D721Med (cell line): ENCODE measurements around the gene NUP85.
"Not testable (repeated sequence)": the region's sequence is repeated elsewhere in the genome, so short reads cannot be mapped to it uniquely, and the experiment has no call there.

Experiments
- DNase-seq: peaks from one replicate; pipeline ENCODE4 v3.0.0; 2011; ENCODE audit warnings: low spot score; ENCODE audit not compliant: insufficient read length
- FAIRE-seq: peaks from 2 replicates; lab custom pipeline; 2011; peaks lifted over from hg19 to GRCh38; lab: Jason Lieb, UNC
- TF ChIP-seq, protein P1 (sequence below): IDR thresholded peaks from 2 replicates; pipeline ENCODE4 v1.5.1; 2012; ENCODE audit warnings: mild to moderate bottlenecking, control low read depth; ENCODE audit not compliant: insufficient read depth; ENCODE audit errors: missing control alignments

NUP85 gene

DNA sequence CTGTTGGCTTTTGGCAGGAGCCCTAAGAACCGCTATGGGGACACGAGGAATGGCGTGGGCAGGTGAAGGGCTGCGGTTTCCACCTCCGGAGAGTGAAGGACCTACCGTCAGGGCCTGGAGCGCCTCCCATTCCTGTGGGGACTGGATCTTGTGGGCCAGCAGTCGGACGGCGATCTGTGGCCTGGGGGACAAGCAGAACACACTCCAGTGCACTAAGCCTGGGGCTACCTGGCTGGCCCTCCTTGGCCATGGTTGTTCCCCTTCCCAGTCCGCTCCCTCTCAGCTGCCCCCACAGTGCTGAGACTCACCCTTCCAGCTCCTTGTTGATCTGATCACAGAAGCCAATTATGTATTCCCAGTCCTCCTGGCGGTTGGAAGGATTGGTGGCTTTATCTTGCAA lies 40.9 kb downstream of the NUP85 start:
- TF ChIP-seq, protein P1, sequence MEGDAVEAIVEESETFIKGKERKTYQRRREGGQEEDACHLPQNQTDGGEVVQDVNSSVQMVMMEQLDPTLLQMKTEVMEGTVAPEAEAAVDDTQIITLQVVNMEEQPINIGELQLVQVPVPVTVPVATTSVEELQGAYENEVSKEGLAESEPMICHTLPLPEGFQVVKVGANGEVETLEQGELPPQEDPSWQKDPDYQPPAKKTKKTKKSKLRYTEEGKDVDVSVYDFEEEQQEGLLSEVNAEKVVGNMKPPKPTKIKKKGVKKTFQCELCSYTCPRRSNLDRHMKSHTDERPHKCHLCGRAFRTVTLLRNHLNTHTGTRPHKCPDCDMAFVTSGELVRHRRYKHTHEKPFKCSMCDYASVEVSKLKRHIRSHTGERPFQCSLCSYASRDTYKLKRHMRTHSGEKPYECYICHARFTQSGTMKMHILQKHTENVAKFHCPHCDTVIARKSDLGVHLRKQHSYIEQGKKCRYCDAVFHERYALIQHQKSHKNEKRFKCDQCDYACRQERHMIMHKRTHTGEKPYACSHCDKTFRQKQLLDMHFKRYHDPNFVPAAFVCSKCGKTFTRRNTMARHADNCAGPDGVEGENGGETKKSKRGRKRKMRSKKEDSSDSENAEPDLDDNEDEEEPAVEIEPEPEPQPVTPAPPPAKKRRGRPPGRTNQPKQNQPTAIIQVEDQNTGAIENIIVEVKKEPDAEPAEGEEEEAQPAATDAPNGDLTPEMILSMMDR, result no peak
- DNase-seq, result no peak
- FAIRE-seq, result no peak

DNA sequence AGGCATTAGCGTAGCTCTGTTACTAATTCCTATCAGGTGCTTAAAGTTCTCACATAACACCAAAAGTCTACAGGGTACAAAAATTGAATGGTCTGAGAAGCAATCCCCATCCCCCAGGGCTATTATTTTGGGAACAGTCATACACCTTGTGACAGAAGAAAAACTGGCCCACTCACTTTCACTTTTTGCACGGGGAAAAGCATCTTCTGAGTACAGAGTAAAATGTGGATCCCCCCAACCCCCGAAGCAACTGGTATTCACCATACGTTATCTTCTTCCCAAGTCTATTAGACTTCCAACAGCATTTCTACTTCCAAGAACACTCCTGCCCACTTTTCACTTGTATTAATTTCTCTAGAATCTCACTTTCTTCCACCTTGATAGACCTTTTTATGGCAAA lies 44.1 kb downstream of the NUP85 start:
- TF ChIP-seq, protein P1, result no peak
- FAIRE-seq (no peak), DNase-seq (no peak)

DNA sequence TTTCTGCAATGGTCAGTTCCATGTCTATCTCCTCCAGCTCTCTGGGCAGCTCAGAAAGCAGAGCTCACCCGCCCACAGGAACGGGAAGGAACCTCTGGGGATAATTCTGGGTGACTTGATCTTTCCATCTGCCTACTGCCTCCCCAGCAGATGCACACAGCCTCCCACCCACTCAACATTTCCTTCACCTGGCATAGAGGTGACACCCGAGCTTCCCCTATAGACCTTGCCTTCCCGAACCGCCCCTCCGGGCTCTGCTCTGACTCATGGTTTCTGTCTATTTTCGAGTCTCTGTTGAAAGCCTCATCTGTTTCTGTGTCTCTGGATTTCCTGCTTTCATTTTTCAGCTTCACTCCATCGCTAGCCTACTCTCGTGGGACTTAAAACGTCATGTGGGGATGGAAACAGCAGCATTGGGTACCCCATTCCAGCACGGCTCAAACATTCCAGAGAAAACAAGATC lies 44.6 kb downstream of the NUP85 start:
- TF ChIP-seq, protein P1, result no peak
- FAIRE-seq, result no peak
- no peak for DNase-seq

DNA sequence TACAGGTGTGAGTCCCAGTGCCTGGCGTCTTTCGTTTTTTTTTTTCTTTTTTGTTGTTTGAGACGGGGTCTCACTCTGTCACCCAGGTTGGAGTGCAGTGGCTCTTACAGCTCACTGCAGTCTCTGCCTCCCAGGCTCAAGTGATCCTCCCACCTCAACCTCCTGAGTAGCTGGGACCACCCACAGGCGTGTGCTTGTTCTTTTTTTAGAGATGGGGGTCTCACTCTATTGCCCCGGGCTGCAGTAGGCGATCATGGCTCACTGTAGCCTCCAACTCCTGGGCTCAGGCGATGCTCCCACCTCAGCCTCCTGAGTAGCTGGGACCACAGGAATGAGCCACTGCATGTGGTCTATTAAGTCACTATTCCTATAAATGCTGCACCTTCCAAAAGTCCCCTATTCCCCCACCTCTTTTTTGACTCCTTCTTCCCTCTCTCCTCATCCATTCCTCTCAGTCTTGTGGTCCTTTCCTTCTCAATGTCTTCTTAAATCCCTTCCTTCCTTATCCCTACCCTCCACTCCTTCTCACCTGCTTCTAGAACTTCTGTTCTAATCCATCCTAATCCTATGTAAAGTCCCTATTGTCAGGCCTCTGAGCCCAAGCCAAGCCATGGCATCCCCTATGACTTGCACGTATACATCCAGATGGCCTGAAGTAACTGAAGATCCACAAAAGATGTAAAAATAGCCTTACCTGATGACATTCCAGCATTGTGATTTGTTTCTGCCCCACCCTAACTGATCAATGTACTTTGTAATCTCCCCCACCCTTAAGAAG lies 46.7 kb downstream of the NUP85 start:
- TF ChIP-seq, protein P1, result no peak
- DNase-seq (no peak), FAIRE-seq (no peak)

DNA sequence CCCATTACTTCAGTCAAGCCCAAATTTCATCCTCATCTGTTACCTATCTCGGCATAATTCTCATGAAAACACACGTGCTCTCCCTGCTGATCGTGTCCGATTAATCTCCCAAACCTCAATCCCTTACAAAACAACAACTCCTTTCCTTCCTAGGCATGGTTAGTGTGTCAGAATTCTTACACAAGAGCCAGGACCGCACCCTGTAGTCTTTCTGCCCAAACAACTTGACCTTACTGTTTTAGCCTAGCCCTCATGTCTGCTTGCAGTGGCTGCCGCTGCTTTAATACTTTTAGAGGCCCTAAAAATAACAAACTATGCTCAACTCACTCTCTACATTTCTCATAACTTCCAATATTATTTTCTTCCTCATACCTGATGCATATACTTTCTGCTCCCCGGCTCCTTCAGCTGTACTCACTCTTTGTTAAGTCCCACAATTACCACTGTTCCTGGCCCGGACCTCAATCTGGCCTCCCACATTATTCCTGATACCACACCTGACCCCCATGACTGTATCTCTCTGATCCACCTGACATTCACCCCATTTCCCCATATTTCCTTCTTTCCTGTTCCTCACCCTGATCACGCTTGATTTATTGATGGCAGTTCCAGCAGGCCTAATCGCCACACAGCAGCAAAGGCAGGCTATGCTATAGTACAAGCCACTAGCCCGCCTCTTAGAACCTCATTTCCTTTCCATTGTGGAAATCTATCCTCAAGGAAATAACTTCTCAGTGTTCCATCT lies 50.6 kb downstream of the NUP85 start:
- FAIRE-seq, DNase-seq: not testable (repeated sequence)

DNA sequence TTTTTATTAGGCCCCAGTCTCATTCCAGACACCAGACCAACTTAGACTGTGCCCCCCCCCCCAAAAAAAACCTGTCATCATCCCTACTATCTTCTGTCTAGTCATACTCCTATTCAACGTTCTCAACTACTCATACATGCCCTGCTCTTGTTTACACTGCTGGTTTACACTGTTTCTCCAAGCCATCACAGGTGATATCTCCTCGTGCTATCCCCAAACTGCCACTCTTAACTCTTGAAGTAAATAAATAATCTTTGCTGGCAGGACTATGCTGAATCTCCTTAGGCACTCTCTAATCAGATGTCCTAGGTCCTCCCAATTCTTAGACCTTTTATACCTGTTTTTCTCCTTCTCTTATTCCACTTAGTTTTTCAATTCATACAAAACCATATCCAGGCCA lies 51.7 kb downstream of the NUP85 start:
- not testable (repeated sequence) for DNase-seq, FAIRE-seq

DNA sequence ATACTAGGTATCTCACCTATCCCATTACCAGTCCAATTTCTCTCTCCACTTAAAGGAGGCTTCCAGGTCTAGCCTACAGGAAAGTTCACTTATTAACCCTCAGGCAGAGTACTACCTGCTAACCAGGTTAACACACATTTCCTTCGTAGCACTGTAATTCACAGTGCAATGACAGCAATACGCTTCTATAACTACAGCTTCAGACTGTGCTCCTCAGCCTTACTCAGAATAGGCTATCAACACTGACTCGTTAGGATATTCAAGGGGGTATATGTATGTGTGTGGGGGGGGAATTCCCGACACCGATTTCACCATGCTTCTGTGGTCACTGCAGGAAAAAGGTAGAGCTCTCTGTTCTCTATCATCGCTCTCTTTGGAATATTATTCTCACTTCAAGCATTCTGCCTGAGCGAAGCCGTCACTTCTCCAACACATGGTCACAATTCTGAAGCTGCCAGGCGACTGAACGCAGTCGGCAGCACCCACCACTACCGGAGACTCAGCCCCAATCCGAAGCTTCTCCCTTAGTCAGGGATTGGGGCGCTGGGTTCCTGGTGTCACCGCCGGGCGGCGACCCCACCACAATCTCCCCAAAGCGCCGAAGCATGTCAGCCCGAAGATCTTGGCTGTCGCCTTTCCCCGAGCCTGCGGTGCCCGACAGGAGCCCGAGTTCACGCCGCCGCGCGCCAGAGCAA lies 55.3 kb downstream of the NUP85 start:
- DNase-seq, result no peak
- TF ChIP-seq, protein P1, result peak; percentile 13
- no peak for FAIRE-seq
